GM19025 (cell line): ENCODE data around the gene IFNA16.
"Not testable (repeated sequence)": the region's sequence is repeated elsewhere in the genome, so short reads cannot be mapped to it uniquely, and the experiment has no call there.

Source experiments
- ATAC-seq: cut with Tn5 transposase; IDR thresholded peaks from one replicate; pipeline ENCODE4 v1.9.1; 2021; ENCODE audit warnings: mild to moderate bottlenecking, low read depth, moderate library complexity; ENCODE audit not compliant: unreplicated experiment

The IFNA16 gene

DNA sequence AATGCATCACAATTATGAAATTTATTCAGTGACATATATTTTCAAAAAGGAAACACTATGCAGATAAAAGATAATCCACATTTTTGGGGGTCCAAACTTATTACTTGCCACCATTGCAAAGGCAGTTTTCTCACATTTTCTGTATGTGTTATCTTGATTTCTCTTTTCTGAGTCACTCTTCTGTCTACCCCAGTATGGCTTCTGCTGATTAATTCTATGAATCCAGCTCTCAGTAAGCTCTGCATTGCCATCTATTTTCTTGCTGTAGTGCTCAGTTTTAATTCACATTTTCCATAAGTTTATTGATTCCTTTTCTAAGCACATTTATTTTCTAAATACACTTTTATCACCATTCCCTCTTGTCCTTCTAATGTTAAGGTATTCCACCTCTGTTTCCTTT is 11.9 kb downstream of the IFNA16 start:
- no peak for ATAC-seq

DNA sequence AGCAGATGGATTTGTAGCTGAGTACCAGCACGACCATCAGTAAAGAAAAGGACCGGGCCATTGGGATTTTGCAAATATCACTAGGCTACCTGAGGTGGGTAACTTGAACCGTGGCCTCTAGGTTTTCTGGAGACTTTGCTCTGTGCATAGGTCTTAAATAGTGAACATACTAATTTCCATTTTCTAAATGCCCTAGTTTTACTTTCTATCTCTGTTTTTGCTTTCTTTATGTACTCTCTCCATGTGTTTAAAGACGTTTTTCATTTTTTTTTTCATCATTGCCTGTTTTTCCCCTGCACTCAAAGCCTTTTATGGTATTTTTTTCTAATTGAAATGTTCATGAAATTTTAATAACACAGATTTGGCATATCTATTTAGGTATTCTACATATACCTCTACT is 15.0 kb downstream of the IFNA16 start, which contains the start of gene IFNA7:
IFNA7 (minus strand) TSS at position 101 of the 400 bp plus-strand sequence; CDS start at position 61, 40 bp downstream.
- ATAC-seq: not testable (repeated sequence)

DNA sequence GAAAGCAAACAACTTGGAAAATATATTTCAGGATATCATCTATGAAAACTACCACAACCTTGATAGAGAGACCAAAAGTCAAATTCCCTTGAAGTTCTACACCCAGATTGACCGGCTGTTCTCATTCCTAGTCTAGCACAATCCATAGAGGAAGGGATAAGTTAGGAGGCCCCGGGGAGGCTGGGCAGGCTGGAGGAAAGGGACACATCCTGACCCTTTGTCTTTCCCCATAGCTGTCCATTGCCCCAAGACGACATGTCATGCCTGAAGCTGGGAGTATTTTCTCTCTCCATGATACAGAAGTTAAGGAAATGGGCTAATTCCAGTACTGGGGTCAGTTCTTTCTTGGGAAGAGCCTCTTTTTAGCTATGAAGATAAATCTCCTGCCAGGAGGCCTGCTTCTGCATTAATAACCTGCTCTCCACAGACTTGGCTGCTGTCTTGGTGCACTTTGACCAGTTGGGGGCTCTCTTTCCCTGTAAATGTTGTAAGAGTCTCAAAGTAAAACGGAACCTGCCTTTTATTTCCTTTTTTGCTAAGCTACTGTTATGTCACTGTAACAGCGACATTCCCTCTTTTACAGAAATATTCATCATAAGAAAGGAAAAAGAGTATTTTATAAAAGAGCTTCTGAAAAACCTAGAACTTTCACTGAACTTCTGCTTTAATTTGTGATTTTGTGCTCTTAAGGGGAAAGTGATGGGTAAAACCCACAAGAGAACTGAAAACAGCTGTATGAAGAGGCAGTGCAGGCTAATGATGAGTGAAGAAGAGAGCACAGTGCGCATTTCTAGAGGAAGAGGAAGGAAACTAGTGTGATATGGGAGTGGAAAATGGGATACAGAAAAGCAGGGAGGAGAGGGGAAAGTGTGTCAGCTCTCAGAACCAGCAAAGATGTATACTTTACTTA is 22.0 kb downstream of the IFNA16 start:
- ATAC-seq: peak; percentile 77

- not testable (repeated sequence) for ATAC-seq
Measured at GRCh38 chr9:21187487-21187886, 29.6 kb downstream of the IFNA16 start, which contains the start of gene IFNA4. IFNA4 (minus strand) TSS chr9:21187587; CDS start chr9:21187531, 56 bp downstream.

GRCh38 chr9:21182810-21183736 is 34.0 kb downstream of the IFNA16 start:
- ATAC-seq: peak; percentile 90

DNA sequence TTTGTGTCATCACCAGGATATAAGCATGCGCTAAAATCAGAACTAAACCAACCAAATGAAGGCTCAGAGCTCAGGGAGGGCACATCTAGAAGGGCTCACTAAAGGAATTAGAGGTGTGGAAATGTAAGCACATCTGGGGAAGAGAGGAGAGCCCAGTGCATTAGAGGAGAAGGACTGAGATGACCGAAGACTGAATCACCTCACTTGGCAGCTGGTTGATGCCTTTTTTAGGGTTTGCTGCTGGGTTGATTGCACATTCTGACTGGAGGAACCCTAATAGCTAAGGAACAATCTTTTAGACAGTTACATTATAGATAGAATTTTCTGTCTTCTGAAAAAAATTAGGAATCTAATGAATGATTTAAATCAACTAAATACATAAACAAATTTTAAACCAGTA is 42.4 kb downstream of the IFNA16 start:
- no peak for ATAC-seq

DNA sequence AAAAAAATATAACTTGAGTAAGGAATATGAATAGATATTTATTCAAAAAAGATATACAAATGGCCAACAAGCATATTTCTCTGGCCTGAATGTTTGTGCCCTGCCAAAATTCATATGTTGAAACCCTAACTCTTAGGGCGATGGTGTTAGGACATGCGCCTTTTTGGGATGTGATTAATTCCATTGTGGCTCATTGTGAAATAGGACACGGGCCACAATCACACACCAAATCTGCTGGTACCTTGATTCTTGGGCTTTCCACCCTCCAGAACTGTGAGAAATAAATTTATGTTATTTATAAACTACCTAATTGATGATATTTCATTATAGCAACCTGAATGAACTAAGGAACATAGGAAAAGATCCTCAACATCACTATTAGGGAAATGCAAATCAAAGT is 45.0 kb downstream of the IFNA16 start:
- ATAC-seq: no peak

GRCh38 chr9:21171351-21171750 is 45.8 kb downstream of the IFNA16 start:
- no peak for ATAC-seq

DNA sequence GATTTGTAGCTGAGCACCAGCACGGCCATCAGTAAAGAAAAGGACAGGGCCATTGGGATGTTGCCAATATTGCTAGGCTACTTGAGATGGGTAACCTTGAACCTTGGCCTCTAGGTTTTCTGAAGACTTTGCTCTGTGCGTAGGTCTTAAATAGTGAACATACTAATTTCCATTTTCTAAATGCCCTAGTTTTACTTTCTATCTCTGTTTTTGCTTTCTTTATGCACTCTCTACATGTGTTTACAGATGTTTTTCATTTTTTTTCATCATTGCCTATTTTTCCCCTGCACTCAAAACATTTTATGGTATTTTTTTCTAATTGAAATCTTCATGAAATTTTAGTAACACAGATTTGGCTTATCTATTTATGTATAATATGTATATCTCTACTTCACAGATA is 50.6 kb downstream of the IFNA16 start, which contains the start of gene IFNA21:
IFNA21 (minus strand) TSS at position 101 of the 400 bp plus-strand sequence; CDS start at position 53, 48 bp downstream.
- not testable (repeated sequence) for ATAC-seq
